ENCODE data around the gene GLS.
"Not testable (repeated sequence)": the region's sequence is repeated elsewhere in the genome, so short reads cannot be mapped to it uniquely, and the experiment has no call there.

The GLS gene

DNA sequence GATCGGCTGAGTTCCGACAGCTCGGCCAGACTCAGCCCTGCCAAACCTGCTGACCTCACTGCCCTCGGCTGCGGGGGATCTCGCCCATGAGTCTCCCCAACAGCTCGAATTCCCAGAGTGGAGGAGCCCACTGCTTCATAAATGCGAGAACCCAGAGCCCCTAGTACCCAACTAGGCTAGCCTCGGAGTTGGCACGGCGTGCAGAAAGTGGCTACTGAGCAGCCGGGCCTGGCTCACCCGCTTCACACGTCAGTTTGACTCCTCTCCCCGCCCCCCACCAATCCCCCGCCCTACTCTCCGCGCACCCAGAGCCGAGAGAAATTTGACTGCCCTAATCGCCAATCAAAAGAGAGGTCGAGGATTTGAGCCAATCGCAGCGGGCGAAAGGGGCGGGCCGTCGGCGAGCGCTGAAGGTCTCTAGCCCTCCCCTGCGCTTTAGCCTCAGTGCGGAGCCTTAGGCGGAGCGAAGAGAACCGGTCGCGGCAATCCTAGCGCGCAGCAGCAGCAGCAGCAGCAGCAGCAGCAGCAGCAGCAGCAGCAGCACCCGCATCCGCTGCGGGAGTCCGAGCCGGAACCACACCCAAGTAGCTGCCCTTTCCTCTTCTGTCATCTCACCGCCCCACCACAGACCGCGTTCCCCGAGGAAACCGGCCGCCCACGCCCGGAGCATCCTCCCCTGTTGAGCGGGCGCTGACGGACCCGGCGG, at the start of gene GLS:
GLS (plus strand) TSS at position 444 of the 706 bp plus-strand sequence. CDS start 264 bp downstream, outside the sequence.
- FAIRE-seq, result peak; percentile 39

DNA sequence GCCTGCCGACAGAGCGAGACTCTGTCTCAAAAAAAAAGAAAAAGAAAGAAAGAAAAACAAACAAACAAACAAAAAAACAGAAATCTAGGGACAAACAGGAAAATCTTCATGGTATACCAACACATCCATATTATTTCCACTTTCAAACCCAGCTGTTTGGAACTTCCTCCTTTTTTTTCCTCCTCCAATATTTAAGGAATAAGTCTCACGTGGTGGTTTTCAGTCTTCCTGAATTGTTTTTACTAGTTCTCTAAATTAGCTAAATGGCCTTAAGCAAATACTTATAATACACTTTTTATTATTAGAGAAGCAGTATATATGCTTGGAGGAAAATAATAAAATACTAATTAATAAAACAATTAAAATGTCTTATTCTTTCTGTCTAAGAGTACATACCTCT, 48.7 kb upstream of the GLS start:
- FAIRE-seq, result no peak

DNA sequence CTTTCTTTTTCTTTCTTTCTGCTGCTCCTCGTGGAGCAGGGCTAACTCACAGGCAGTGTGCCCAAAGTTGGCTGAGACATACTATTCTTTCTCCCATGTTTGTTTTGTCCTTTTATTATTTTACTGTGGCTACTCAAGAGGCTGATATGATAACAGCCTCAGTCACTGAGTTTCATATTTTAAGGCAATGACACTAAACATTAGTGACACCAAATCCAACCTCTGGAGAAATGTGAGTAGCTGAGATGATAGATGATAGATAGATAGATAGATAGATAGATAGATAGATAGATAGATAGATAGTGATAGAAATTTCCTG, 45.8 kb upstream of the GLS start:
- FAIRE-seq, result no peak

- FAIRE-seq, result no peak
Observed at GRCh38 chr2:190835303-190835930, 45.2 kb upstream of the GLS start.

GRCh38 chr2:190836767-190837166, 43.9 kb upstream of the GLS start:
- no peak for FAIRE-seq

GRCh38 chr2:190837420-190837819, 43.2 kb upstream of the GLS start:
- no peak for FAIRE-seq

- no peak for FAIRE-seq
Observed at GRCh38 chr2:190837952-190838361, 42.7 kb upstream of the GLS start.

DNA sequence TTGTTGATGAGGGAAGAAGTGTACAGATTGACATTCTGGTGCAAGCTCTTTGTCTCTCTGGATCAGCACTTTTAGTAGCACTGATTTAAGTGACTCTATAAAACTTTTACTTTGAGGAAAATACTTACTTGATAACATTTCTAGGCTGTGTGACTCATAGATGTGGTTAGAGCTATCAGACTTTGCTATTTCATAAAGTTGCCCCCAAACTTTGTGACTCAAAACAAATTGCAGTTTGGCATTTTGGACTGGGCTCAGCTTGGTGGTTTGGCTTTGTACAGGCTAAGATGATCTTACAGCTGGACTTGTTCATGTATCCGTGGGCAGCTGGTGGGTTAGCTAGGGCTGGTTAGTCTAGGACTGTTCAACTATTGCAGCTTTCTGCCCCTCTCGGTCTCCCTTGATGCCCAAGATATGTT, 42.1 kb upstream of the GLS start:
- no peak for FAIRE-seq

DNA sequence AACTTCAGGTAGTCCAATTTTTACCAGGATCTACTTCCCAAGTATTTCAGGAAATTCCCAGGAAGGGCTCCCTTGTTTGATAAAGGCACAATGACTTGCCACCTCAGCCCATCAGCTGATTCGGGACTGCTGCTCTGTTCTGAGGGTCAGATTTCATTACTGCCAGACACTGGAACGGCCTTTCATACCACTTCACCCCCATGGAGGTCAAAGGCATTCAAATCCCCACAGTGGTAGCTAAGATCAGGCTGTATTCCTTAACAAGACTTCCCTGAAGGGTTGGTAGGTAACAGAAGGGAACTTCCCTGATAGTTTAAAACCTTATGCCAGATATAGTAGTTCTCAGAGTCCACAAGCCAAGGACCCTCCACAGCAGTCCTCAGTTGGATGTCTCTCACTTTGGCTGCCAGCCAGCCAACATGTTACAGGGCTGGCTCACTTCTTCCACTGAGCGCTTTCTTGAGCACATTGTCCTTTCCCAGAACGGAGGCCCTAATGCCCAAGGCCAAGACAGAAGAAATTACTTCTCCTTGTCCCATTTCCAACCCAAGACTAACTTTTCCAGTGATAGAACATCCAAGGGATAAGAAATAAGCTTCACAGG, 40.0 kb upstream of the GLS start:
- FAIRE-seq, result no peak

DNA sequence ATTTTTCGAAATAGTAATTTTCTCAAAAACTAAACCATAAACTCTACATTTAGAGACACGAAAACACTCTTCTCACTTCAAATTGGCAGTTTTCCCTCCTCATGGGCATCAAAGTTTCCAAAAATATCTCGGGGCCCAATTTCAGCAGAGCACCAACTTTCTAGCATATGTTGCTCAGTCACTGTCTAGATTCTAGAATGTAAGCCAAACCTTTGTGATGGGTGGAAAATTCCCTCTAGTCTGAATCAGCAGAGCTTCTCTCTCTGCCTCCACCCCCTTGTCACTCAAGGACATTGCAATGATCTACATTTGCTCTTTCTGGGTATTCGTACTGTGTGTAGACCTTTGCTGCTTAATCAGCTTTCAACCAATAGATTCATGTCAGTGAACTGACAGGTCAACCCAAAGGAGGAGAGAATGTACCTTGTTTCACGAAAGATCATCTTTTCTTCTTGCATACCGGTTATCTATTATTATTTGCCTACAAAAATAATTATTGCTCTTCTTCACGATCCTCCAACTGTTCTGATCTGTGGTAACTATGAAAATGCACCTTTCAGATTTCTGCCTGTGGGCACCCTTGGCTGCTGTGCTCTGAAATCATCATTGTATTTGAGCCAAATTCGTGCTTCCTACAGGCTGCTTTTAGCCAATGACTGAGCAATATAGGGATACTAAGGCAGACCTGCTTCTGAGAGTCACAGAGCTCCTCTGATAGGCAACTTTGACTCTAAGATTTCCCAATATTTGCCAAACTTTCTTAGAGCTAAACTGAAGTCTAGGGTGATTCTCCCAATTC, 38.7 kb upstream of the GLS start:
- FAIRE-seq, result no peak

- FAIRE-seq, result no peak
Observed at GRCh38 chr2:190842606-190843104, 38.0 kb upstream of the GLS start.

DNA sequence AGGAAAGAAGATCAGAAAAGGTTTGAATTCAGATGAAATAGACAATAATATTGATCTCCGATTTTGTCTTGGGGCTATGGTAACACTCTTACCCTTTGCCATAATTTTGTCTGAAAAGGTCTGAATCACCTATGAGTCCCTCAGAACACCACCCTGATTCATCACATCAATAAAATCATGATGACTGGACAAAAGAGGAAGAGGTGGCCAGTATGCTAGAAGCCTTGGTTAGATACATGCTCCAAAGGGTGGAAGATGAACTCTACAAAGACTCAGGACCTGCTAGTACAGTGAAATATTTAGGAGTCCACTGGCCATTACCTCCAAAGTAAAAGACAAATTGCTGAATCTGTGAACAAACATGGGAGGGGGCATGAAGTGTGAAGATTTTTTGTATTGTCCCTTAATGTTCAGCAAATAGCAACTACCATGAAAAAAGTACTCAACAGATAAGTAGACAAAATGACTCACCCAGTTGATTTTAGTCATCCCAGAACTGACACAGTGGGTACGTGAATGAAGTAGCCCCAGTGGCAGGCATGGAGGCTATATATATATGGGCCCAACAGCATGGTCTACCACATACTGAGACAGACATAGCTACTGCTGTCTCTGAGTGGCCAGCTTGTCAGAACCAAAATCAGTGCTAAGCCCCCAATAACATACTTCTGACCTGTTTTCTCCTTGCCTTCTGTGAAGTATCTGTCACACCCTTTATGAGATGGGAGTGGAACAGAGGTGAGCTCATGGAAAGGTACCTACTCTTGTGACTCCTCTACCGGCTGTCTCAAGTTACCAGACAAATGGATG, 36.5 kb upstream of the GLS start:
- FAIRE-seq, result no peak

GRCh38 chr2:190844700-190845401, 35.8 kb upstream of the GLS start:
- FAIRE-seq, result no peak

GRCh38 chr2:190846746-190847145, 33.9 kb upstream of the GLS start:
- no peak for FAIRE-seq

DNA sequence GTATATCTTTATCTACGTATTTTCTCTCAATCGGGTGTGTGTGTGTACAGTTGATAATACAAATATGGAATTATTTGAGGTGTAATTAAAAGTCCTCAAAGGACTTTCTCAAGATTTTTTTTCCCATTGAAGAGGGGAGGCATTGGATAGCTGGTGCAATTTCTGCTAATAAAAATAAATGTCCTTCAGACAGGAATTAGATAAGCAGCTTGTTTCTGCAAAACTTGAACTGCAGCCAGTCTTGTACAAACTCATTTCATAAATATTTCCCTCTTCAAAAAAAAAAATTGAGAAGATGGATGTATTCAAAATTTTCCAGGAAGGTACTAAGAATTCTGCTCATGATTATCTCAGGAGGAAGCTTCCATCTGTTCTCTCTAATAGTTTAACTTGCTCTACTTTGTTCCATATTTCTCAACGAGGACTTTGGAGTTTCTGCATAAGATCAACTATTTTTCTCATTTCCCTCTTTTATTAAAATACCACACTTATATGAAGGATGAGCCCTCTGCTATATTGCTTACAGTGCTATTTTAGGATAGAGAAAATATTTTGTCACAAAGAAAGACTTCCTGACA, 33.0 kb upstream of the GLS start:
- FAIRE-seq, result no peak

- no peak for FAIRE-seq
Observed at GRCh38 chr2:190849774-190850173, 30.8 kb upstream of the GLS start.

DNA sequence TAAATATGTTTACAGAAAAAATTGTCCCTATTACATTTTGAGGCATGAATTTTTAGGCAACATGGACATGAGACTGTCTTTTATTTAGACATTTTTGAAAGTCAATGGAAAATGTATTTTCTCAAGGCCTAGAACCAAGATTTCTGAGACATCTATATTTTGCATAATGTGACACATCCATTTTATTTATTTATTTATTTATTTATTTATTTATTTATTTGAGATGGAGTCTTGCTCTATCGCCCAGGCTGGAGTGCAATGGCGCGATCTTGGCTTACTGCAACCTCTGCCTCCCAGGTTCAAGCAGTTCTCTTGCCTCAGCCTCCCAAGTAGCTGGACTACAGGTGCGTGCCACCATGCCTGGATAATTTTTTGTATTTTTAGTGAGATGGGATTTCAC, 27.6 kb upstream of the GLS start:
- FAIRE-seq, result not testable (repeated sequence)

- FAIRE-seq, result no peak
Observed at GRCh38 chr2:190853531-190854383, 26.9 kb upstream of the GLS start.

GRCh38 chr2:190854726-190855125, 25.9 kb upstream of the GLS start:
- FAIRE-seq, result no peak

DNA sequence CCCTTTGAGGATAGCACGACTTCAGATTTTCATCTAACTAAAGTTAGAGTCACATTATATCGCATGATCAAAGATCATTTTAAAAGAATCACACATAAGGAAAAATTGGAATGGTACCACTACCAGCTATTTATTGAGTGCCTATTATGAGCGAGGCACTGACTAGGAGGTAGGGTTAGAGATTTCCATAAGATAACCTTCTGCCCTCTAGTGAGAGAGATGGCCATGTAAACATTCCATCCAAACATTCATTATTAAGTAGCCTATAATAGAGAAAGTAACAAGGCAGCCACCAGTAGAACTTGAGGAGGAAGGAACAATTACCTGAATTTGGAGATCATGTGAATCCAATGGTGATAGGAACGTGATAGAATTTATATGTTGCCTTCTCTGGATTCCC, 25.4 kb upstream of the GLS start:
- FAIRE-seq, result no peak

Measured in endometrium (tissue), 2 donors.